HepG2 (cell line): ENCODE results near the gene HSD11B1L. TPM values are rescaled to one million over a fixed set of nuclear protein-coding genes. Genes with fewer than 3 reads are reported as not detected.

Experiments used
- AHDC1 ChIP-seq: sonication (generic); formaldehyde crosslinking; IDR thresholded peaks from 2 replicates; pipeline ENCODE4 v1.5.1; 2020; ENCODE audit warnings: mild to moderate bottlenecking, missing genetic modification reagents, borderline replicate concordance
- ETV5 ChIP-seq: IDR thresholded peaks from 2 replicates; pipeline ENCODE4 v1.6.1; 2018; ENCODE audit warnings: missing biosample characterization, missing genetic modification reagents, inconsistent platforms, borderline replicate concordance
- FOXP1 ChIP-seq, 2 experiments: fragments of 450-650 bp in 1 of 2; IDR thresholded peaks; 2 replicates each; pipeline ENCODE4 v1.6.1; 2017 to 2018; ENCODE audit warnings: antibody characterized with exemption in 1 of 2
- MTF1 ChIP-seq: sonication (generic); formaldehyde crosslinking; IDR thresholded peaks from 2 replicates; pipeline ENCODE4 v1.5.0; 2020; ENCODE audit warnings: missing genetic modification reagents
- RBM39 ChIP-seq: fragments of 200-400 bp; formaldehyde crosslinking; IDR thresholded peaks from one replicate; pipeline ENCODE4 v1.6.1; 2018; ENCODE audit warnings: antibody characterized with exemption, mild to moderate bottlenecking, low read depth, low read length; ENCODE audit not compliant: poor library complexity, severe bottlenecking
- SOX6 ChIP-seq, 2 experiments: fragments of 450-650 bp in 1 of 2; sonication (generic) in 1 of 2; formaldehyde crosslinking in 1 of 2; IDR thresholded peaks; 2 replicates each; pipeline versions ENCODE4 v1.4.0 to v1.6.1; 2017 to 2020; ENCODE audit warnings: antibody characterized with exemption in 1 of 2, mild to moderate bottlenecking in 1 of 2, missing genetic modification reagents in 1 of 2
- TAF1 ChIP-seq: sonication (generic); formaldehyde crosslinking; IDR thresholded peaks from 2 replicates; pipeline ENCODE4 v1.4.0; 2020; ENCODE audit warnings: missing genetic modification reagents
- USF2 ChIP-seq, 2 experiments: sonication (generic) in 1 of 2; formaldehyde crosslinking in 1 of 2; IDR thresholded peaks; 2 replicates each; pipeline versions ENCODE4 v1.5.1 to v1.6.1; 2011 to 2020; ENCODE audit warnings: borderline replicate concordance in 1 of 2, low read depth in 1 of 2, low read length in 1 of 2, mild to moderate bottlenecking in 1 of 2, missing genetic modification reagents in 1 of 2, moderate library complexity in 1 of 2
- ZFP62 ChIP-seq: sonication (generic); formaldehyde crosslinking; IDR thresholded peaks from 2 replicates; pipeline ENCODE4 v1.4.0; 2020; ENCODE audit warnings: missing genetic modification reagents
- ZNF225 ChIP-seq: sonication (generic); formaldehyde crosslinking; IDR thresholded peaks from 2 replicates; pipeline ENCODE4 v1.4.0; 2020; ENCODE audit warnings: mild to moderate bottlenecking, missing genetic modification reagents
- ZNF350 ChIP-seq: sonication (generic); formaldehyde crosslinking; IDR thresholded peaks from 2 replicates; pipeline ENCODE4 v1.4.0; 2020; ENCODE audit warnings: mild to moderate bottlenecking, low read depth, missing genetic modification reagents, borderline replicate concordance
- ZNF446 ChIP-seq: sonication (generic); formaldehyde crosslinking; IDR thresholded peaks from 2 replicates; pipeline ENCODE4 v1.5.0; 2020; ENCODE audit warnings: mild to moderate bottlenecking, missing genetic modification reagents
- ZNF460 ChIP-seq: sonication (generic); formaldehyde crosslinking; IDR thresholded peaks from 2 replicates; pipeline ENCODE4 v1.5.1; 2020; ENCODE audit warnings: missing genetic modification reagents, mild to moderate bottlenecking, borderline replicate concordance
- ZNF549 ChIP-seq: sonication (generic); formaldehyde crosslinking; IDR thresholded peaks from 2 replicates; pipeline ENCODE4 v1.5.0; 2020; ENCODE audit warnings: missing genetic modification reagents
- ZNF713 ChIP-seq: sonication (generic); formaldehyde crosslinking; IDR thresholded peaks from 2 replicates; pipeline ENCODE4 v1.4.0; 2020; ENCODE audit warnings: mild to moderate bottlenecking, missing genetic modification reagents
- ZNF775 ChIP-seq: sonication (generic); formaldehyde crosslinking; IDR thresholded peaks from 2 replicates; pipeline ENCODE4 v1.4.0; 2020; ENCODE audit warnings: missing genetic modification reagents, mild to moderate bottlenecking, moderate library complexity, borderline replicate concordance
- polyA plus RNA-seq, 8 experiments: library from polyadenylated mRNA; depleted of rRNA in 3 of 8; stranded (reverse) in 7 of 8; unstranded in 1 of 8; fragments of >200 nt; fragmentation: Illumina TruSeq in 4 of 8; extraction: Trizol in 4 of 8; gene quantifications; 2 replicates each; pipeline versions ENCODE4 v1.2.1 to v1.2.3, GENCODE V29; 2011 to 2016; ENCODE audit warnings: low read depth in 4 of 8, missing spikeins in 1 of 8, mixed read lengths in 1 of 8; ENCODE audit not compliant: insufficient read depth in 1 of 8
- total RNA-seq, 5 experiments: library from RNA; depleted of rRNA; stranded (reverse); fragments of >200 nt; fragmentation: Illumina TruSeq; extraction: Trizol; gene quantifications; 2 replicates each; pipeline ENCODE4 v1.2.3, GENCODE V29; 2016; ENCODE audit warnings: low read depth in 1 of 5

HSD11B1L gene
- total and polyA plus RNA-seq, 2 of the 13 experiments (the other 11 are each of a cell fraction or from before 2014, with no cell fraction given): 2.8 to 3.9 TPM

- TF ChIP-seq ZNF775 (CRISPR knock-in tag): no peak
- TF ChIP-seq MTF1 (CRISPR knock-in tag): no peak; the same call in 1 of the 2 replicates
- peak; percentile 95 for TF ChIP-seq ZNF350
- TF ChIP-seq RBM39: no peak
- no peak for TF ChIP-seq ZNF225 (CRISPR knock-in tag)
- TF ChIP-seq ZNF713 (CRISPR knock-in tag): no peak
- TF ChIP-seq ETV5 (CRISPR knock-in tag): peak; percentile 79
- TF ChIP-seq USF2 (IDR thresholded peaks at IDR 0.05; ENCODE audit: low read depth, low read length): peak; percentile 94
- peak; percentile 98; the same call in 1 of the 2 replicates for TF ChIP-seq USF2 (CRISPR knock-in tag; IDR thresholded peaks at IDR 0.05; ENCODE audit: borderline replicate concordance)
- no peak for TF ChIP-seq ZNF549
- TF ChIP-seq ZFP62 (CRISPR knock-in tag): 0 out of 2 replicates have a peak, but pooled peaks have one; percentile 94
- TF ChIP-seq SOX6 (IDR thresholded peaks at IDR 0.05): no peak
- TF ChIP-seq SOX6 (CRISPR knock-in tag; IDR thresholded peaks at IDR 0.05): no peak; the same call in 1 of the 2 replicates
- no peak for TF ChIP-seq ZNF446
- no peak; the same call in 1 of the 2 replicates for TF ChIP-seq ZNF460 (CRISPR knock-in tag)
- peak; percentile 66; the same call in 1 of the 2 replicates for TF ChIP-seq TAF1 (CRISPR knock-in tag)
- 0 out of 2 replicates have a peak, but pooled peaks have one; percentile 9 for TF ChIP-seq AHDC1 (CRISPR knock-in tag)
- no peak for TF ChIP-seq FOXP1 (IDR thresholded peaks at IDR 0.05)
- TF ChIP-seq FOXP1 (CRISPR knock-in tag; IDR thresholded peaks at IDR 0.05): no peak
Measured at GRCh38 chr19:5680437-5681368, at the start of gene HSD11B1L, which contains the start of gene MICOS13 (continued).
